CD14-positive monocyte (primary cell): ENCODE results near the gene PICK1. TPM values are rescaled to one million over a fixed set of nuclear protein-coding genes. Genes with fewer than 3 reads are reported as not detected.
"Not testable (repeated sequence)": the region's sequence is repeated elsewhere in the genome, so short reads cannot be mapped to it uniquely, and the experiment has no call there.

Source experiments
- DNase-seq, 3 donors: peaks; one replicate each; pipeline ENCODE4 v3.0.0-alpha.2; 2011 to 2022
- H2AFZ ChIP-seq: 2 replicates; pipeline ENCODE4 v1.6.0; 2012; ENCODE audit warnings: mild to moderate bottlenecking, low read depth, low read length, inconsistent platforms; ENCODE audit not compliant: insufficient read depth, poor library complexity, severe bottlenecking
- H3K27ac ChIP-seq, 2 donors: 1 replicate in 1 of 2; 2 replicates in 1 of 2; pipeline ENCODE4 v1.5.1; 2012 to 2013; ENCODE audit warnings: low read length in 2 of 2, control low read depth in 1 of 2, inconsistent platforms in 1 of 2, low read depth in 1 of 2, mild to moderate bottlenecking in 1 of 2
- H3K27me3 ChIP-seq, 2 donors: one replicate each; pipeline versions ENCODE4 v1.6.0 to v1.6.1; 2011 to 2013; ENCODE audit warnings: low read length in 2 of 2; ENCODE audit not compliant: control insufficient read depth in 2 of 2, insufficient read depth in 2 of 2
- H3K36me3 ChIP-seq, 2 donors: replicated peaks in 1 of 2; 1 replicate in 1 of 2; 2 replicates in 1 of 2; pipeline versions ENCODE4 v1.5.1 to v1.6.1; 2012 to 2013; ENCODE audit warnings: low read length in 2 of 2, control low read depth in 1 of 2, inconsistent platforms in 1 of 2, mild to moderate bottlenecking in 1 of 2; ENCODE audit not compliant: insufficient read depth in 2 of 2, control insufficient read depth in 1 of 2
- H3K4me1 ChIP-seq, 2 donors: 1 replicate in 1 of 2; 2 replicates in 1 of 2; pipeline versions ENCODE4 v1.5.1 to v1.6.1; 2012 to 2013; ENCODE audit warnings: low read length in 2 of 2, control low read depth in 1 of 2, inconsistent platforms in 1 of 2, mild to moderate bottlenecking in 1 of 2, moderate library complexity in 1 of 2; ENCODE audit not compliant: insufficient read depth in 2 of 2, control insufficient read depth in 1 of 2
- H3K4me2 ChIP-seq: replicated peaks from 2 replicates; pipeline ENCODE3; 2012; ENCODE audit warnings: low read length, moderate library complexity, mild to moderate bottlenecking; ENCODE audit not compliant: poor library complexity, severe bottlenecking; ENCODE audit errors: extremely low read depth
- H3K4me3 ChIP-seq, 3 experiments: fragments of 200-600 bp in 1 of 3; sonication (generic) in 1 of 3; replicated peaks in 1 of 3; 1 replicate in 2 of 3; 2 replicates in 1 of 3; pipeline ENCODE4 v1.5.1; 2011 to 2013; ENCODE audit warnings: low read length in 3 of 3, mild to moderate bottlenecking in 3 of 3, control low read depth in 2 of 3, low read depth in 2 of 3, inconsistent platforms in 1 of 3, moderate library complexity in 1 of 3
- H3K79me2 ChIP-seq: 2 replicates; pipeline ENCODE4 v1.6.0; 2012; ENCODE audit warnings: mild to moderate bottlenecking, control low read depth, inconsistent platforms, low read length, moderate library complexity; ENCODE audit not compliant: insufficient read depth
- H3K9ac ChIP-seq: 2 replicates; pipeline ENCODE4 v1.6.0; 2017; ENCODE audit warnings: low read length, mild to moderate bottlenecking; ENCODE audit not compliant: insufficient read depth, poor library complexity, severe bottlenecking
- H3K9me3 ChIP-seq, 2 donors: replicated peaks in 1 of 2; 1 replicate in 1 of 2; 2 replicates in 1 of 2; pipeline versions ENCODE4 v1.5.1 to v1.6.1; 2012 to 2013; ENCODE audit warnings: low read length in 2 of 2, control low read depth in 1 of 2; ENCODE audit not compliant: control insufficient read depth in 1 of 2, insufficient read depth in 1 of 2
- H4K20me1 ChIP-seq: 2 replicates; pipeline ENCODE4 v1.6.0; 2012; ENCODE audit warnings: mild to moderate bottlenecking, low read length, control low read depth, moderate library complexity; ENCODE audit not compliant: insufficient read depth
- H3K27ac Mint-ChIP-seq, 7 donors: one replicate each; pipeline ENCODE4 v1.8.0; 2020; ENCODE audit warnings: mild to moderate bottlenecking in 7 of 7, mixed read lengths in 7 of 7, moderate library complexity in 6 of 7, inconsistent platforms in 2 of 7
- H3K27me3 Mint-ChIP-seq, 3 donors: one replicate each; pipeline ENCODE4 v1.8.0; 2021 to 2022; ENCODE audit warnings: low read depth in 3 of 3, mild to moderate bottlenecking in 3 of 3, mixed read lengths in 3 of 3, moderate library complexity in 3 of 3, inconsistent platforms in 1 of 3
- H3K36me3 Mint-ChIP-seq, 2 donors: one replicate each; pipeline ENCODE4 v1.8.0; 2020; ENCODE audit warnings: mixed read lengths in 2 of 2, inconsistent platforms in 1 of 2, mild to moderate bottlenecking in 1 of 2
- H3K4me1 Mint-ChIP-seq: one replicate; pipeline ENCODE4 v1.8.0; 2020; ENCODE audit warnings: mild to moderate bottlenecking, mixed read lengths
- H3K4me3 Mint-ChIP-seq, 2 donors: one replicate each; pipeline ENCODE4 v1.8.0; 2020; ENCODE audit warnings: mild to moderate bottlenecking in 2 of 2, mixed read lengths in 2 of 2, moderate library complexity in 1 of 2
- H3K9me3 Mint-ChIP-seq, 7 donors: one replicate each; pipeline ENCODE4 v1.8.0; 2020 to 2022; ENCODE audit warnings: mixed read lengths in 7 of 7, mild to moderate bottlenecking in 6 of 7, moderate library complexity in 6 of 7, inconsistent platforms in 2 of 7
- WGBS: methylation state at CpG from one replicate; pipeline ENCODE4 v1.1.5; 2013; ENCODE audit warnings: missing lambda C conversion rate; ENCODE audit not compliant: insufficient coverage; 5-methylcytosine and 5-hydroxymethylcytosine counted together
- intact Hi-C, 2 donors: fragments of 100-400 bp; cut with micrococcal nuclease; formaldehyde crosslinking; loops; one replicate each; pipeline versions ENCODE4 v1.15.0 to v1.15.1; 2023
- polyA plus RNA-seq, 3 donors: library from polyadenylated mRNA; depleted of rRNA in 1 of 3; unstranded in 2 of 3; stranded (reverse) in 1 of 3; fragments of 300-500 nt in 2 of 3; fragments of >200 nt in 1 of 3; fragmentation: Illumina TruSeq in 2 of 3; gene quantifications; 1 replicate in 2 of 3; 2 replicates in 1 of 3; pipeline ENCODE4 v1.2.3, GENCODE V29; 2012 to 2021
- TF ChIP-seq, protein P1 (sequence below): fragments of 200-600 bp; IDR thresholded peaks from one replicate; pipeline ENCODE4 v1.8.0; 2022; ENCODE audit warnings: antibody characterized with exemption, mild to moderate bottlenecking

The PICK1 gene
- polyA plus RNA-seq, 3 donors: 6.4 to 16.9 (median 7.2) TPM

DNA sequence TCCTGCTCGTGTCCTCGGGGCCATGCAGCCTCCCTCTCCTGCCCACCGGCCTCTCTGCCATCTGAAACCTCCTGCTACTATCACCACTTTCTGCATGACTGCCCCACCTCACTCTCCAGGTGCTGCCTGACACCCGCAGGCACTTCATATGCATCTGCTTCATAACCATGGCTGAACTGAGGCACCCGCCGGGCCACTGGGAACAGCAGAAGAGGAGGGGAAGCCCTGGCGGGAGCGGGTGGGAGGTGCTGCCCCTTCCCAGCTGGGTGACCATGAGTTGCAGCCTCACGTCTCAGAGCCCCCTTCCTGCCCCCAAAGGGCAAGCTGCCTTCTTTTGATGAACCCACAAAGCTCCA, 21.7 kb upstream of the PICK1 start:
- H3K27ac ChIP-seq: no peak overlapping the region
- no peak overlapping the region for H3K27ac Mint-ChIP-seq
- 100% methylated on average over 4 of the region's 9 CpGs for WGBS
- intact Hi-C loops: no loop called here
- no peak overlapping the region for H3K4me3 ChIP-seq
- peaks cover 0 to 3% (median 0%) of the 10 kb centered on the region in 3 donors for H3K27me3 Mint-ChIP-seq
- peaks cover 0 to 3% (median 0%) of the 10 kb centered on the region in 7 donors for H3K9me3 Mint-ChIP-seq
- no peaks in the 10 kb centered on the region for H3K36me3 ChIP-seq
- H3K27me3 ChIP-seq: no peaks in the 10 kb centered on the region
- TF ChIP-seq, protein P1, sequence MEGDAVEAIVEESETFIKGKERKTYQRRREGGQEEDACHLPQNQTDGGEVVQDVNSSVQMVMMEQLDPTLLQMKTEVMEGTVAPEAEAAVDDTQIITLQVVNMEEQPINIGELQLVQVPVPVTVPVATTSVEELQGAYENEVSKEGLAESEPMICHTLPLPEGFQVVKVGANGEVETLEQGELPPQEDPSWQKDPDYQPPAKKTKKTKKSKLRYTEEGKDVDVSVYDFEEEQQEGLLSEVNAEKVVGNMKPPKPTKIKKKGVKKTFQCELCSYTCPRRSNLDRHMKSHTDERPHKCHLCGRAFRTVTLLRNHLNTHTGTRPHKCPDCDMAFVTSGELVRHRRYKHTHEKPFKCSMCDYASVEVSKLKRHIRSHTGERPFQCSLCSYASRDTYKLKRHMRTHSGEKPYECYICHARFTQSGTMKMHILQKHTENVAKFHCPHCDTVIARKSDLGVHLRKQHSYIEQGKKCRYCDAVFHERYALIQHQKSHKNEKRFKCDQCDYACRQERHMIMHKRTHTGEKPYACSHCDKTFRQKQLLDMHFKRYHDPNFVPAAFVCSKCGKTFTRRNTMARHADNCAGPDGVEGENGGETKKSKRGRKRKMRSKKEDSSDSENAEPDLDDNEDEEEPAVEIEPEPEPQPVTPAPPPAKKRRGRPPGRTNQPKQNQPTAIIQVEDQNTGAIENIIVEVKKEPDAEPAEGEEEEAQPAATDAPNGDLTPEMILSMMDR: no peak
- peaks cover 20% of the 10 kb centered on the region for H3K4me1 Mint-ChIP-seq
- H3K4me1 ChIP-seq: peaks cover 21 to 23% of the 10 kb centered on the region in 2 donors
- H3K4me3 Mint-ChIP-seq: no peak overlapping the region
- H3K79me2 ChIP-seq: no peaks in the 10 kb centered on the region
- no peaks in the 10 kb centered on the region for H4K20me1 ChIP-seq
- H3K9me3 ChIP-seq: no peaks in the 10 kb centered on the region
- no peak overlapping the region for H3K4me2 ChIP-seq
- no peak overlapping the region for H3K9ac ChIP-seq
- H2AFZ ChIP-seq: no peak overlapping the region
- no peaks in the 10 kb centered on the region for H3K36me3 Mint-ChIP-seq
- DNase-seq: no peak

- Histone ChIP-seq H3K27me3 (no peaks in the 10 kb centered on the region), H3K4me3 (no peak overlapping the region), H2AFZ (no peak overlapping the region), H3K79me2 (no peaks in the 10 kb centered on the region), H3K9me3 (no peaks in the 10 kb centered on the region), H4K20me1 (no peaks in the 10 kb centered on the region), H3K4me1 (peaks cover 25 to 28% of the 10 kb centered on the region in 2 donors), H3K9ac (no peak overlapping the region), H3K27ac (no peak overlapping the region), H3K36me3 (no peaks in the 10 kb centered on the region), H3K4me2 (no peak overlapping the region)
- Mint-ChIP-seq H3K36me3 (no peaks in the 10 kb centered on the region), H3K4me1 (peaks cover 26% of the 10 kb centered on the region), H3K27me3 (peaks cover 0 to 3% (median 0%) of the 10 kb centered on the region in 3 donors), H3K27ac (no peak overlapping the region), H3K4me3 (no peak overlapping the region), H3K9me3 (peaks cover 0 to 3% (median 0%) of the 10 kb centered on the region in 7 donors)
- WGBS: 82% methylated on average over 6 of the region's 10 CpGs
- TF ChIP-seq, protein P1: no peak
- intact Hi-C loops: no loop called here
- no peak for DNase-seq
Observed at GRCh38 chr22:38036392-38037062, 20.7 kb upstream of the PICK1 start.

GRCh38 chr22:38037367-38038150, 19.6 kb upstream of the PICK1 start:
- H3K4me2 ChIP-seq, DNase-seq, H3K27ac Mint-ChIP-seq, H3K27ac ChIP-seq, H4K20me1 ChIP-seq, H3K9ac ChIP-seq, H2AFZ ChIP-seq, H3K27me3 Mint-ChIP-seq, H3K4me3 Mint-ChIP-seq, H3K27me3 ChIP-seq, H3K4me3 ChIP-seq, H3K36me3 ChIP-seq, H3K9me3 Mint-ChIP-seq, H3K79me2 ChIP-seq, intact Hi-C loops, H3K36me3 Mint-ChIP-seq, H3K9me3 ChIP-seq: not testable (repeated sequence)
- H3K4me1 ChIP-seq: peaks cover 34 to 39% of the 10 kb centered on the region in 2 donors
- H3K4me1 Mint-ChIP-seq: peaks cover 36% of the 10 kb centered on the region
- 76% methylated on average over 5 of the region's 13 CpGs for WGBS
